K562 (cell line): ENCODE results near the gene CD44. TPM values are rescaled to one million over a fixed set of nuclear protein-coding genes. Genes with fewer than 3 reads are reported as not detected.

ENCODE experiments used
- ATAC-seq: fragments of 200-7000 bp; cut with Tn5 transposase; 3 replicates; pipeline ENCODE4 v1.9.1; 2020; ENCODE audit warnings: moderate library complexity
- BruUV-seq: library from RNA; stranded (reverse); fragments of 400-500 nt; replicated peaks from 2 replicates; lab custom pipeline; 2021; lab: Mats Ljungman, UMichigan
- CTCF ChIA-PET: fragments of 300-600 bp; formaldehyde crosslinking; extraction: SDS; loops from one replicate; lab custom pipeline; 2021; ENCODE audit warnings: low intra/inter-chr PET ratio; lab: Yijun Ruan, JAX
- POLR2A ChIA-PET: fragments of 300-600, 350-650 bp; sonication (Branson Sonifier 250); formaldehyde crosslinking; extraction: SDS; loops from one replicate; lab custom pipeline; 2021; ENCODE audit warnings: antibody characterized with exemption, inconsistent platforms; lab: Yijun Ruan, JAX
- DNase-seq, 4 experiments: peaks; one replicate each; pipeline versions ENCODE4 v3.0.0 to v3.0.0-alpha.2; 2011 to 2018; ENCODE audit warnings: low spot score in 3 of 4, mixed read lengths in 3 of 4; ENCODE audit errors: extremely low read depth in 1 of 4
- FAIRE-seq: peaks from 2 replicates; lab custom pipeline; 2011; peaks lifted over from hg19 to GRCh38; lab: Jason Lieb, UNC
- H2AFZ ChIP-seq: 2 replicates; pipeline ENCODE4 v1.6.0; 2011; ENCODE audit warnings: low read depth, low read length, control low read depth, inconsistent platforms
- H3K27ac ChIP-seq: fragments of 200-600 bp; 3 replicates; pipeline ENCODE4 v1.8.0; 2011; ENCODE audit warnings: low read depth, mild to moderate bottlenecking, control low read depth, inconsistent platforms, low read length, moderate library complexity, mixed read lengths; ENCODE audit errors: extremely low read depth
- H3K27me3 ChIP-seq, 2 experiments: fragments of 300-600 bp in 1 of 2; 2 replicates in 1 of 2; 3 replicates in 1 of 2; pipeline versions ENCODE4 v1.6.0 to v1.8.0; 2011; ENCODE audit warnings: inconsistent platforms in 2 of 2, low read length in 2 of 2, mild to moderate bottlenecking in 1 of 2, mixed read lengths in 1 of 2, moderate library complexity in 1 of 2; ENCODE audit not compliant: control insufficient read depth in 2 of 2, insufficient read depth in 2 of 2
- H3K36me3 ChIP-seq: fragments of 300-600 bp; 3 replicates; pipeline ENCODE4 v1.8.0; 2011; ENCODE audit warnings: mild to moderate bottlenecking, low read length, inconsistent platforms; ENCODE audit not compliant: control insufficient read depth, insufficient read depth
- H3K4me1 ChIP-seq, 2 experiments: fragments of 200-600 bp in 1 of 2; replicated peaks in 1 of 2; 2 replicates in 1 of 2; 3 replicates in 1 of 2; pipeline versions ENCODE4 v1.5.1 to v1.8.0; 2011; ENCODE audit warnings: inconsistent platforms in 2 of 2, low read length in 2 of 2, mild to moderate bottlenecking in 1 of 2, mixed read lengths in 1 of 2, moderate library complexity in 1 of 2; ENCODE audit not compliant: control insufficient read depth in 2 of 2, insufficient read depth in 2 of 2
- H3K4me2 ChIP-seq: 2 replicates; pipeline ENCODE4 v1.6.1; 2011; ENCODE audit warnings: low read length, control low read depth, inconsistent platforms, mixed read lengths; ENCODE audit not compliant: insufficient read depth
- H3K4me3 ChIP-seq: fragments of 200-600 bp; sonication (generic), shearing (Covaris generic); 2 replicates; pipeline ENCODE4 v1.5.1; 2016; ENCODE audit warnings: control low read depth, inconsistent platforms
- H3K79me2 ChIP-seq: fragments of 200-600 bp; 3 replicates; pipeline ENCODE4 v1.8.0; 2011; ENCODE audit warnings: low read length, inconsistent platforms; ENCODE audit not compliant: control insufficient read depth, insufficient read depth
- H3K9ac ChIP-seq, 2 experiments: 2 replicates each; pipeline versions ENCODE4 v1.6.0 to v1.6.1; 2011; ENCODE audit warnings: low read depth in 2 of 2, low read length in 2 of 2, control low read depth in 1 of 2, inconsistent platforms in 1 of 2, mild to moderate bottlenecking in 1 of 2, mixed read lengths in 1 of 2; ENCODE audit not compliant: insufficient read depth in 1 of 2
- H3K9me1 ChIP-seq: one replicate; pipeline ENCODE4 v1.6.0; 2011; ENCODE audit warnings: inconsistent platforms, mild to moderate bottlenecking, low read length, moderate library complexity; ENCODE audit not compliant: control insufficient read depth, insufficient read depth
- H3K9me3 ChIP-seq: replicated peaks from 2 replicates; pipeline ENCODE4 v1.5.1; 2011; ENCODE audit warnings: low read depth, low read length, inconsistent platforms; ENCODE audit not compliant: control insufficient read depth, insufficient read depth
- H4K20me1 ChIP-seq: replicated peaks from 2 replicates; pipeline ENCODE4 v1.6.1; 2011; ENCODE audit warnings: low read length, inconsistent platforms, mixed read lengths; ENCODE audit not compliant: control insufficient read depth, insufficient read depth
- KDM1A ChIP-seq, 2 experiments: fragments of 450-650 bp; IDR thresholded peaks; 2 replicates each; pipeline ENCODE4 v1.6.1; 2016; ENCODE audit warnings: mild to moderate bottlenecking in 2 of 2
- WGBS: fragments of 100-300 bp; shearing (Covaris generic); methylation state at CpG from one replicate; pipeline ENCODE4 v1.1.6; 2016; ENCODE audit warnings: low coverage, mixed read lengths; ENCODE audit not compliant: insufficient coverage; ENCODE audit errors: missing lambda C conversion rate; 5-methylcytosine and 5-hydroxymethylcytosine counted together
- in situ Hi-C: fragments of 300-500 bp; cut with MboI; formaldehyde crosslinking; loops from 4 replicates; pipeline ENCODE4 v1.15.0; 2018; ENCODE audit warnings: inconsistent platforms, mixed read lengths
- intact Hi-C: fragments of 100-400 bp; cut with micrococcal nuclease; formaldehyde crosslinking; loops from 2 replicates; pipeline ENCODE4 v1.14.2; 2022
- polyA plus RNA-seq, 8 experiments: library from polyadenylated mRNA; depleted of rRNA in 4 of 8; stranded (reverse) in 5 of 8; unstranded in 3 of 8; fragments of >200 nt; fragmentation: Nextera tagmentation in 2 of 8; fragmentation: Illumina TruSeq in 1 of 8; extraction: Ambion mirVana in 2 of 8; extraction: Trizol in 1 of 8; gene quantifications; 2 replicates each; pipeline versions ENCODE4 v1.2.1 to v1.2.3, GENCODE V29; 2011 to 2014; ENCODE audit warnings: inconsistent platforms in 1 of 8, missing spikeins in 1 of 8
- total RNA-seq, 7 experiments: library from RNA; depleted of rRNA in 6 of 7; stranded (reverse); fragments of >200 nt in 6 of 7; fragmentation: Illumina TruSeq in 2 of 7; extraction: Trizol in 2 of 7; gene quantifications; 2 replicates each; pipeline versions ENCODE4 v1.2.1 to v1.2.3, GENCODE V29; 2011 to 2021; ENCODE audit warnings: low replicate concordance in 1 of 7
- TF ChIP-seq, protein P1 (sequence below), 2 experiments: fragments of 200-800 bp in 1 of 2; sonication (Bioruptor generic) in 1 of 2; sonication (generic) in 1 of 2; formaldehyde crosslinking in 1 of 2; IDR thresholded peaks in 1 of 2; conservative IDR thresholded peaks in 1 of 2; 2 replicates each; pipeline versions ENCODE4 v1.5.0 to v1.6.1; 2016 to 2020; ENCODE audit warnings: missing compliant biosample characterization in 1 of 2, missing genetic modification characterization in 1 of 2, missing genetic modification reagents in 1 of 2

The CD44 gene
- total and polyA plus RNA-seq, 9 of the 15 experiments (the other 6 are each of a cell fraction or from before 2014, with no cell fraction given): 1.2 to 13.9 (median 3.0) TPM

DNA sequence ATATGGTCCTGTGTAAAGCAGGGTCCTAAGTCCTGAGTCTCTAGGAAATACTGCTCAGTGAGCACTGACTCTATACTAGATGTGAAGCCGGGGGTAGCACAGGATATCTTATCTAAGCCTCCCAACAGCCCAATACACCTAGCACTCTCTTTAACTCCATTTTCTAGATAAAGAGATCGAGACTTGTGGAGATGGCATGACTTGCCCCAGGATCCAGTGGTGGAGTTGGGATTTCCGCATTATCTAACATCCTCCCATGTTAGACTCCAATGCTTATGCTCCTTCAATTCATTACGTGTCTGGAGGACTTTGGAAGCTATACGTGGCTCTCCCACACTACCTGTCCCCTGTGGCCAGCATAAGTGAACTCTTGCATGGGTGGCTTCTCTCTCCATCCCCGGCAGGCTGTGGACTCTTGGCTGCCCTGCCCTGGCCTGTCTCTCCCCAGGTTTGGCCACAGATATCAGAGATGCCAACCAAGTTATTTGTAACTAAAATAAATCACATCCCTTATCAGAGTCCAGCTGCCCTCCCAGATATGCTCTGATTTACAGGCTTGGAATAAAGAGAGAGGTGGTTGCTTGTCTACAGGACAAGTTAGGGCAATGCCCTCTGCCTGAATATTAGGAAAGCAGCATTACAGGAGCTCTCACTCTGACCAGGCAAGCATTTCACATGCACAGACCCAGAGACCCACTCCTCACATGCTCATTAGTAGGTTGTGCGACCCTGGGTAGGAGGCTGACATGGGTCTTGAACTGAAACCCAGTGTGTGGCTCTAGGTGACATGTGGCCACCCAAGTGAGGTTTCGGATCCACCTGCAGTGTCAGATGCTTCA is 4.5 kb downstream of the CD44 start:
- under 1% methylated on average over 8 of the region's 8 CpGs for WGBS
- Histone ChIP-seq H3K9me1 (no peaks in the 10 kb centered on the region), H3K79me2 (no peaks in the 10 kb centered on the region), H3K4me2 (no peak overlapping the region), H3K4me1 (peaks cover 0 to 13% of the 10 kb centered on the region in 2 experiments; a peak in 2 of 5 replicates), H3K9me3 (no peaks in the 10 kb centered on the region), H3K36me3 (no peaks in the 10 kb centered on the region), H3K4me3 (no peak overlapping the region), H3K9ac (no peak overlapping the region), H4K20me1 (no peaks in the 10 kb centered on the region; the same call in 1 of the 2 replicates), H2AFZ (no peak overlapping the region), H3K27me3 (peaks cover 13 to 35% of the 10 kb centered on the region in 2 experiments), H3K27ac (no peak overlapping the region)
- in situ Hi-C loops (no loop called here), intact Hi-C loops (loop anchor here (5.0 kb wide), 1 partner anchor 146 kb away; no protein-coding TSS in a partner anchor)
- FAIRE-seq (no peak), DNase-seq (no peak), ATAC-seq (no peak)
- CTCF ChIA-PET: no interaction called here
- no TSS peak for BruUV-seq
- peak; percentile 18 to 25; a peak in 1 of 4 replicates for TF ChIP-seq KDM1A (IDR thresholded peaks at IDR 0.05)
- TF ChIP-seq, protein P1, sequence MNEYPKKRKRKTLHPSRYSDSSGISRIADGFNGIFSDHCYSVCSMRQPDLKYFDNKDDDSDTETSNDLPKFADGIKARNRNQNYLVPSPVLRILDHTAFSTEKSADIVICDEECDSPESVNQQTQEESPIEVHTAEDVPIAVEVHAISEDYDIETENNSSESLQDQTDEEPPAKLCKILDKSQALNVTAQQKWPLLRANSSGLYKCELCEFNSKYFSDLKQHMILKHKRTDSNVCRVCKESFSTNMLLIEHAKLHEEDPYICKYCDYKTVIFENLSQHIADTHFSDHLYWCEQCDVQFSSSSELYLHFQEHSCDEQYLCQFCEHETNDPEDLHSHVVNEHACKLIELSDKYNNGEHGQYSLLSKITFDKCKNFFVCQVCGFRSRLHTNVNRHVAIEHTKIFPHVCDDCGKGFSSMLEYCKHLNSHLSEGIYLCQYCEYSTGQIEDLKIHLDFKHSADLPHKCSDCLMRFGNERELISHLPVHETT (CRISPR knock-in tag; conservative IDR thresholded peaks at IDR 0.05 in 1 of 2, IDR thresholded peaks at IDR 0.05 in 1 of 2): no peak
- POLR2A ChIA-PET: no interaction called here
